ENCODE data around the gene SBF1.
A peak's percentile ranks its signal among the peaks of the same experiment; 100 is the strongest.

SBF1 gene

DNA sequence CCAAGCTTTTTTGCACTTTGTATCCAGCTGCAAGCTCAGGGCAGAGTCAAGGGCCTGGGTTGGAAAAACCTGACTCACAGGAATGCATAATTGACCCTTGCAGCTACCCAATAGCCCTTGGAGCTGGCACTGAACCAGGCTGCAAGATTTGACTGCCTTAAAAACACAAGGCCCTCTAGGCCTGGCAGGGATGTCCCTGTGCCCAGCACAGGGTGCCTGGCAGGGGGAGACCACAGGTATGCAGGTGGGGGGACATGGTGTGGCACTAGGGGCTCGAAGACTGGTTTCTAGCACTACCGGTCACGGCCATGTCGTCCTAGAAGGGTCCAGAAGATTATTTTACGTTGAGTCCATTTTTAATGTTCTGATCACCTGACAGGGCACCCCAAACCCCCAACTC, 30.2 kb downstream of the SBF1 start:
- Histone ChIP-seq H3K4me1 (ENCODE audit: control extremely low read depth in 1 of 4, control insufficient read depth in 4 of 4, insufficient read depth in 4 of 4, low read length in 3 of 4) (peaks cover 0 to 15% (median 7%) of the 10 kb centered on the region in 4 experiments), H3K27ac (ENCODE audit: insufficient read depth in 1 of 2, low read depth in 1 of 2, low read length in 2 of 2, poor library complexity in 1 of 2, severe bottlenecking in 2 of 2) (no peak overlapping the region), H3K36me3 (ENCODE audit: control insufficient read depth in 4 of 4, insufficient read depth in 4 of 4, low read length in 3 of 4) (peaks cover 2 to 81% (median 54%) of the 10 kb centered on the region in 4 experiments), H3K27me3 (replicated peaks in 2 of 5; ENCODE audit: control insufficient read depth in 4 of 5, insufficient read depth in 5 of 5, low read length in 4 of 5) (no peaks in the 10 kb centered on the region), H3K9me3 (ENCODE audit: control extremely low read depth in 1 of 5, control insufficient read depth in 4 of 5, insufficient read depth in 2 of 5, low read depth in 1 of 5, low read length in 4 of 5) (no peaks in the 10 kb centered on the region), H3K4me3 (ENCODE audit: control insufficient read depth in 1 of 7, extremely low read depth in 1 of 7, insufficient read depth in 4 of 7, low read depth in 2 of 7, low read length in 6 of 7) (no peak overlapping the region)
- WGBS (ENCODE audit: insufficient coverage) = 83% methylated on average over 4 of the region's 5 CpGs
- peak in 1 of 3 donors; percentile 13 for DNase-seq
- ChIA-PET POLR2A (interaction anchor here (0.6 to 1.7 kb wide), 3 partner anchors 12 to 46 kb away, joined by 3 to 5 read pairs (median 5); no protein-coding TSS in a partner anchor), CTCF (interaction anchor here (0.9 to 2.7 kb wide), 3 partner anchors 9 to 81 kb away, joined by 3 to 8 read pairs (median 4); no protein-coding TSS in a partner anchor)

DNA sequence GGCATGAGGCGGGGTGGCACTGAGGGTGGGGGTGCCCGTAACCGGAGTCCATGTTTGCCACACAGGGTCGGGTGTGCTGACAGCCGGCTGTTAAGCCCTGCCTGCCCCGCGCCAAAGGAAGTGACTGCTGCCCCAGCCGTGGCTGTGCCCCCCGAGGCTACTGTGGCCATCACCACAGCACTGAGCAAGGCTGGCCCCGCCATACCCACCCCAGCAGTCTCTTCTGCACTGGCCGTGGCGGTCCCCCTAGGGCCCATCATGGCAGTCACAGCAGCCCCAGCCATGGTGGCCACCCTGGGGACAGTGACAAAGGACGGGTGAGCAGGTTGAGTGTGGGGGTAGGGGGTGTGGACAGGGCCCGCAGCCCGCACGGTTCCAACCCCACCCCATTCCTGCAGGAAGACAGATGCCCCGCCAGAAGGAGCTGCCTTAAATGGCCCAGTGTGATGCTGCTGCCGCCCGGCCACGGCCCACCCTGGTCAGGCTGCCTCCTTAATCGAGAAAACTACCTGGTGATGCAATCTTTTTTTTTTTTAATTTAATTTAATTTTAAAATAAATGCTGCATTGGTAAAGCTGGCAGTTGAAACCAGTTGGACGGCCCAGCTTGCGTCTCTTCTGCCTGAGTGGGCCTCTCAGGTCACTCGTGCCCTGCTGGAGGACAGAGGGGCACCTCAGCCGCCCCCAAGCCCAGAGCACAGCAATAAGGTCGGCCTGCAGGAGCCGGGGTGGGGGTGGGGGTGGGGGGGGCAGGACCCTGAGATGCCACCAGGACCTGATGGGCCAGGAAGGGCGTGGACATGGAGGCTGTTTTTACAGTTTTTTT, 30.8 kb downstream of the SBF1 start:
- H3K4me3 ChIP-seq (ENCODE audit: control insufficient read depth in 1 of 7, extremely low read depth in 1 of 7, insufficient read depth in 4 of 7, low read depth in 2 of 7, low read length in 6 of 7) = no peak overlapping the region
- ChIA-PET POLR2A (interaction anchor here (0.6 to 1.7 kb wide), 3 partner anchors 13 to 47 kb away, joined by 3 to 5 read pairs (median 5); no protein-coding TSS in a partner anchor), CTCF (interaction anchor here (1.0 to 2.7 kb wide), 2 partner anchors 10 to 82 kb away, joined by 3 to 8 read pairs; no protein-coding TSS in a partner anchor)
- peaks cover 0 to 15% (median 7%) of the 10 kb centered on the region in 4 experiments for H3K4me1 ChIP-seq (ENCODE audit: control extremely low read depth in 1 of 4, control insufficient read depth in 4 of 4, insufficient read depth in 4 of 4, low read length in 3 of 4)
- no peaks in the 10 kb centered on the region for H3K27me3 ChIP-seq (replicated peaks in 2 of 5; ENCODE audit: control insufficient read depth in 4 of 5, insufficient read depth in 5 of 5, low read length in 4 of 5)
- no peak for DNase-seq
- H3K9me3 ChIP-seq (ENCODE audit: control extremely low read depth in 1 of 5, control insufficient read depth in 4 of 5, insufficient read depth in 2 of 5, low read depth in 1 of 5, low read length in 4 of 5) = no peaks in the 10 kb centered on the region
- 89% methylated on average over 13 of the region's 28 CpGs for WGBS (ENCODE audit: insufficient coverage)
- H3K36me3 ChIP-seq (ENCODE audit: control insufficient read depth in 4 of 4, insufficient read depth in 4 of 4, low read length in 3 of 4) = peaks cover 2 to 87% (median 56%) of the 10 kb centered on the region in 4 experiments
- H3K27ac ChIP-seq (ENCODE audit: insufficient read depth in 1 of 2, low read depth in 1 of 2, low read length in 2 of 2, poor library complexity in 1 of 2, severe bottlenecking in 2 of 2) = no peak overlapping the region

- no peak overlapping the region for H3K4me3 ChIP-seq (ENCODE audit: control insufficient read depth in 1 of 7, extremely low read depth in 1 of 7, insufficient read depth in 4 of 7, low read depth in 2 of 7, low read length in 6 of 7)
- H3K27ac ChIP-seq (ENCODE audit: insufficient read depth in 1 of 2, low read depth in 1 of 2, low read length in 2 of 2, poor library complexity in 1 of 2, severe bottlenecking in 2 of 2) = no peak overlapping the region
- ChIA-PET POLR2A (no interaction called here), CTCF (interaction anchor here (2.7 kb wide), 1 partner anchor 11 kb away, joined by 8 read pairs; no protein-coding TSS in a partner anchor)
- H3K36me3 ChIP-seq (ENCODE audit: control insufficient read depth in 4 of 4, insufficient read depth in 4 of 4, low read length in 3 of 4) = peaks cover 3 to 87% (median 56%) of the 10 kb centered on the region in 4 experiments
- H3K4me1 ChIP-seq (ENCODE audit: control extremely low read depth in 1 of 4, control insufficient read depth in 4 of 4, insufficient read depth in 4 of 4, low read length in 3 of 4) = peaks cover 0 to 15% (median 7%) of the 10 kb centered on the region in 4 experiments
- no peak for DNase-seq
- WGBS (ENCODE audit: insufficient coverage) = 89% methylated on average over 15 of the region's 15 CpGs
- H3K9me3 ChIP-seq (ENCODE audit: control extremely low read depth in 1 of 5, control insufficient read depth in 4 of 5, insufficient read depth in 2 of 5, low read depth in 1 of 5, low read length in 4 of 5) = no peaks in the 10 kb centered on the region
- H3K27me3 ChIP-seq (replicated peaks in 2 of 5; ENCODE audit: control insufficient read depth in 4 of 5, insufficient read depth in 5 of 5, low read length in 4 of 5) = no peaks in the 10 kb centered on the region
Observed at GRCh38 chr22:50443197-50443596, 31.6 kb downstream of the SBF1 start.

- 94% methylated on average over 11 of the region's 17 CpGs for WGBS (ENCODE audit: insufficient coverage)
- Histone ChIP-seq H3K4me3 (ENCODE audit: control insufficient read depth in 1 of 7, extremely low read depth in 1 of 7, insufficient read depth in 4 of 7, low read depth in 2 of 7, low read length in 6 of 7) (no peak overlapping the region), H3K36me3 (ENCODE audit: control insufficient read depth in 4 of 4, insufficient read depth in 4 of 4, low read length in 3 of 4) (peaks cover 4 to 88% (median 53%) of the 10 kb centered on the region in 4 experiments), H3K4me1 (ENCODE audit: control extremely low read depth in 1 of 4, control insufficient read depth in 4 of 4, insufficient read depth in 4 of 4, low read length in 3 of 4) (peaks cover 0 to 15% (median 7%) of the 10 kb centered on the region in 4 experiments), H3K9me3 (ENCODE audit: control extremely low read depth in 1 of 5, control insufficient read depth in 4 of 5, insufficient read depth in 2 of 5, low read depth in 1 of 5, low read length in 4 of 5) (no peaks in the 10 kb centered on the region), H3K27ac (ENCODE audit: insufficient read depth in 1 of 2, low read depth in 1 of 2, low read length in 2 of 2, poor library complexity in 1 of 2, severe bottlenecking in 2 of 2) (no peak overlapping the region), H3K27me3 (replicated peaks in 2 of 5; ENCODE audit: control insufficient read depth in 4 of 5, insufficient read depth in 5 of 5, low read length in 4 of 5) (no peaks in the 10 kb centered on the region)
- no peak for DNase-seq
- ChIA-PET CTCF (interaction anchor here (0.9 to 1.3 kb wide), 3 partner anchors 9 to 38 kb away, joined by 3 to 4 read pairs (median 3); no protein-coding TSS in a partner anchor), POLR2A (no interaction called here)
Observed at GRCh38 chr22:50441428-50441993, 33.3 kb downstream of the SBF1 start.

GRCh38 chr22:50440544-50441249, 34.1 kb downstream of the SBF1 start:
- no peaks in the 10 kb centered on the region for H3K9me3 ChIP-seq (ENCODE audit: control extremely low read depth in 1 of 5, control insufficient read depth in 4 of 5, insufficient read depth in 2 of 5, low read depth in 1 of 5, low read length in 4 of 5)
- H3K36me3 ChIP-seq (ENCODE audit: control insufficient read depth in 4 of 4, insufficient read depth in 4 of 4, low read length in 3 of 4) = peaks cover 4 to 88% (median 52%) of the 10 kb centered on the region in 4 experiments
- no peak for DNase-seq
- no peaks in the 10 kb centered on the region for H3K27me3 ChIP-seq (replicated peaks in 2 of 5; ENCODE audit: control insufficient read depth in 4 of 5, insufficient read depth in 5 of 5, low read length in 4 of 5)
- POLR2A ChIA-PET = no interaction called here
- H3K4me1 ChIP-seq (ENCODE audit: control extremely low read depth in 1 of 4, control insufficient read depth in 4 of 4, insufficient read depth in 4 of 4, low read length in 3 of 4) = peaks cover 0 to 12% (median 6%) of the 10 kb centered on the region in 4 experiments
- 93% methylated on average over 17 of the region's 26 CpGs for WGBS (ENCODE audit: insufficient coverage)
- H3K27ac ChIP-seq (ENCODE audit: insufficient read depth in 1 of 2, low read depth in 1 of 2, low read length in 2 of 2, poor library complexity in 1 of 2, severe bottlenecking in 2 of 2) = no peak overlapping the region
- no peak overlapping the region for H3K4me3 ChIP-seq (ENCODE audit: control insufficient read depth in 1 of 7, extremely low read depth in 1 of 7, insufficient read depth in 4 of 7, low read depth in 2 of 7, low read length in 6 of 7)
- CTCF ChIA-PET = interaction anchor here (0.5 to 1.4 kb wide), 4 partner anchors 10 to 43 kb away, joined by 3 to 4 read pairs (median 3); no protein-coding TSS in a partner anchor

- 92% methylated on average over 9 of the region's 10 CpGs for WGBS (ENCODE audit: insufficient coverage)
- Histone ChIP-seq H3K4me1 (ENCODE audit: control extremely low read depth in 1 of 4, control insufficient read depth in 4 of 4, insufficient read depth in 4 of 4, low read length in 3 of 4) (peaks cover 0 to 4% (median 2%) of the 10 kb centered on the region in 4 experiments), H3K27ac (ENCODE audit: insufficient read depth in 1 of 2, low read depth in 1 of 2, low read length in 2 of 2, poor library complexity in 1 of 2, severe bottlenecking in 2 of 2) (no peak overlapping the region), H3K4me3 (ENCODE audit: control insufficient read depth in 1 of 7, extremely low read depth in 1 of 7, insufficient read depth in 4 of 7, low read depth in 2 of 7, low read length in 6 of 7) (no peak overlapping the region), H3K27me3 (replicated peaks in 2 of 5; ENCODE audit: control insufficient read depth in 4 of 5, insufficient read depth in 5 of 5, low read length in 4 of 5) (no peaks in the 10 kb centered on the region), H3K9me3 (ENCODE audit: control extremely low read depth in 1 of 5, control insufficient read depth in 4 of 5, insufficient read depth in 2 of 5, low read depth in 1 of 5, low read length in 4 of 5) (no peaks in the 10 kb centered on the region), H3K36me3 (ENCODE audit: control insufficient read depth in 4 of 4, insufficient read depth in 4 of 4, low read length in 3 of 4) (peaks cover 4 to 88% (median 54%) of the 10 kb centered on the region in 4 experiments)
- POLR2A ChIA-PET = no interaction called here
- no peak for DNase-seq
- CTCF ChIA-PET = interaction anchor here (1.0 to 1.4 kb wide), 5 partner anchors 11 to 53 kb away, joined by 3 to 7 read pairs (median 3); no protein-coding TSS in a partner anchor
Observed at GRCh38 chr22:50439871-50440331, 34.9 kb downstream of the SBF1 start.

Measured in common myeloid progenitor, CD34-positive (primary cell).